ENCODE results near the gene GJC1.

Gene GJC1

GRCh38 chr17:44829523-44830358, at the start of gene GJC1:
Gene GJC1, minus strand, starts transcription at chr17:44830287. Its CDS starts 24,470 bp downstream, at chr17:44805817.
- FAIRE-seq: no peak

GRCh38 chr17:44879376-44879775, 49.3 kb upstream of the GJC1 start:
- FAIRE-seq: no peak

GRCh38 chr17:44878627-44879221, 48.6 kb upstream of the GJC1 start:
- peak; percentile 64 for FAIRE-seq

GRCh38 chr17:44877121-44877520, 47.0 kb upstream of the GJC1 start:
- no peak for FAIRE-seq

GRCh38 chr17:44875761-44876160, 45.7 kb upstream of the GJC1 start:
- no peak for FAIRE-seq

- no peak for FAIRE-seq
Measured at GRCh38 chr17:44872131-44872768, 42.2 kb upstream of the GJC1 start.

GRCh38 chr17:44871556-44871955, 41.5 kb upstream of the GJC1 start:
- FAIRE-seq: no peak

- FAIRE-seq: no peak
Measured at GRCh38 chr17:44867841-44868240, 37.8 kb upstream of the GJC1 start.

GRCh38 chr17:44865931-44866330, 35.8 kb upstream of the GJC1 start:
- FAIRE-seq: no peak

- FAIRE-seq: no peak
Measured at GRCh38 chr17:44865231-44865660, 35.2 kb upstream of the GJC1 start.

- no peak for FAIRE-seq
Measured at GRCh38 chr17:44864831-44865230, 34.7 kb upstream of the GJC1 start.

- FAIRE-seq: no peak
Measured at GRCh38 chr17:44863061-44863918, 33.2 kb upstream of the GJC1 start.

GRCh38 chr17:44862278-44862914, 32.3 kb upstream of the GJC1 start:
- no peak for FAIRE-seq

GRCh38 chr17:44859701-44860100, 29.6 kb upstream of the GJC1 start:
- no peak for FAIRE-seq

GRCh38 chr17:44854192-44854591, 24.1 kb upstream of the GJC1 start:
- FAIRE-seq: no peak

GRCh38 chr17:44850612-44851011, 20.5 kb upstream of the GJC1 start:
- no peak for FAIRE-seq

- no peak for FAIRE-seq
Measured at GRCh38 chr17:44850025-44850424, 19.9 kb upstream of the GJC1 start.

- no peak for FAIRE-seq
Measured at GRCh38 chr17:44848961-44849489, 18.9 kb upstream of the GJC1 start.

GRCh38 chr17:44848257-44848795, 18.2 kb upstream of the GJC1 start:
- FAIRE-seq: no peak

- FAIRE-seq: no peak
Measured at GRCh38 chr17:44847586-44847985, 17.5 kb upstream of the GJC1 start, which contains the start of gene HIGD1B. Gene HIGD1B, plus strand, starts transcription at chr17:44847883. Its CDS starts 270 bp downstream, at chr17:44848153.

GRCh38 chr17:44846206-44846605, 16.1 kb upstream of the GJC1 start:
- FAIRE-seq: no peak

- FAIRE-seq: no peak
Measured at GRCh38 chr17:44844390-44844830, 14.3 kb upstream of the GJC1 start.
